Panc1 (cell line): ENCODE results near the gene DCUN1D1. TPM values are rescaled to one million over a fixed set of nuclear protein-coding genes. Genes with fewer than 3 reads are reported as not detected.

Experiments used
- ATAC-seq: fragments of 200-7000 bp; cut with Tn5 transposase; 2 replicates; pipeline ENCODE4 v1.9.1; 2020; ENCODE audit warnings: mild to moderate bottlenecking, moderate library complexity
- BruUV-seq: library from RNA; stranded (reverse); fragments of 400-500 nt; replicated peaks from 2 replicates; lab custom pipeline; 2021; lab: Mats Ljungman, UMichigan
- CTCF ChIA-PET: fragments of 300-600 bp; sonication (Branson Sonifier 250); formaldehyde crosslinking; loops from one replicate; lab custom pipeline; 2022; ENCODE audit warnings: antibody characterized with exemption; lab: Charles Lee
- POLR2A ChIA-PET: fragments of 300-600 bp; sonication (Branson Sonifier 250); formaldehyde crosslinking; loops from one replicate; lab custom pipeline; 2022; ENCODE audit warnings: antibody characterized with exemption; lab: Charles Lee
- DNase-seq: peaks from one replicate; pipeline ENCODE4 v3.0.0-alpha.2; 2010; ENCODE audit warnings: low read depth, low spot score
- H3K27ac ChIP-seq: 2 replicates; pipeline ENCODE4 v1.5.1; 2011; ENCODE audit warnings: mild to moderate bottlenecking, low read length, inconsistent platforms
- H3K27me3 ChIP-seq: fragments of 200-500 bp; sonication (Bioruptor generic); 2 replicates; pipeline ENCODE4 v1.6.0; 2014; ENCODE audit warnings: low read length, inconsistent platforms; ENCODE audit not compliant: control insufficient read depth, insufficient read depth
- H3K36me3 ChIP-seq: fragments of 200-500 bp; sonication (Bioruptor generic); 2 replicates; pipeline ENCODE4 v1.5.1; 2014; ENCODE audit warnings: inconsistent platforms, mild to moderate bottlenecking, low read length, moderate library complexity; ENCODE audit not compliant: control insufficient read depth, insufficient read depth
- H3K4me1 ChIP-seq: 2 replicates; pipeline ENCODE4 v1.5.1; 2011; ENCODE audit warnings: inconsistent platforms, mild to moderate bottlenecking, low read length, moderate library complexity; ENCODE audit not compliant: control insufficient read depth, insufficient read depth
- H3K4me3 ChIP-seq, 2 experiments: 2 replicates each; pipeline ENCODE4 v1.5.1; 2011 to 2012; ENCODE audit warnings: low read depth in 2 of 2, low read length in 2 of 2, mild to moderate bottlenecking in 2 of 2, inconsistent platforms in 1 of 2, moderate library complexity in 1 of 2
- H3K9me3 ChIP-seq: fragments of 200-500 bp; sonication (Bioruptor generic); 2 replicates; pipeline ENCODE4 v1.5.1; 2014; ENCODE audit warnings: low read depth, mild to moderate bottlenecking, inconsistent platforms, low read length, moderate library complexity; ENCODE audit not compliant: control insufficient read depth, insufficient read depth
- POLR2AphosphoS5 ChIP-seq: IDR thresholded peaks from 2 replicates; pipeline ENCODE4 v1.6.1; 2012; ENCODE audit warnings: mild to moderate bottlenecking, low read depth, low read length, moderate library complexity
- REST ChIP-seq, 2 experiments: IDR thresholded peaks; 2 replicates each; pipeline ENCODE4 v1.6.1; 2011 to 2012; ENCODE audit warnings: low read depth in 2 of 2, control low read depth in 1 of 2, low read length in 1 of 2, mild to moderate bottlenecking in 1 of 2, moderate library complexity in 1 of 2; ENCODE audit not compliant: insufficient read depth in 1 of 2
- SIN3A ChIP-seq: IDR thresholded peaks from 2 replicates; pipeline ENCODE4 v1.6.1; 2012; ENCODE audit warnings: low read depth, mild to moderate bottlenecking, low read length, moderate library complexity, borderline replicate concordance; ENCODE audit not compliant: insufficient read depth
- TCF7L2 ChIP-seq: IDR thresholded peaks from 2 replicates; pipeline ENCODE4 v1.6.1; 2011; ENCODE audit warnings: mild to moderate bottlenecking, low read depth, low read length, inconsistent platforms
- in situ Hi-C: cut with HindIII; loops from 2 replicates; pipeline ENCODE4 v1.10.0; 2016; ENCODE audit warnings: low sequenced_read_pairs, low pct_unique_long_range_greater_than_20kb
- intact Hi-C: fragments of 100-400 bp; cut with micrococcal nuclease; formaldehyde crosslinking; loops from one replicate; pipeline ENCODE4 v1.10.0; 2022; ENCODE audit not compliant: unreplicated experiment
- total RNA-seq: library from RNA; stranded (reverse); gene quantifications from one replicate; pipeline ENCODE4 v1.2.1, GENCODE V29; 2021; ENCODE audit not compliant: unreplicated experiment
- TF ChIP-seq, protein P1 (sequence below): fragments of 450-650 bp; IDR thresholded peaks from 2 replicates; pipeline ENCODE4 v1.5.1; 2017; ENCODE audit warnings: mild to moderate bottlenecking

DCUN1D1 gene
- total RNA-seq, 1 experiment from 2014 or later: 68.1 TPM

GRCh38 chr3:182948305-182948704 is 32.0 kb downstream of the DCUN1D1 start:
- POLR2A ChIA-PET: no interaction called here
- CTCF ChIA-PET: no interaction called here
- Histone ChIP-seq H3K4me3 (no peak overlapping the region), H3K9me3 (no peaks in the 10 kb centered on the region), H3K36me3 (peaks cover 5% of the 10 kb centered on the region), H3K27ac (no peak overlapping the region), H3K27me3 (no peaks in the 10 kb centered on the region), H3K4me1 (no peaks in the 10 kb centered on the region)
- no peak for TF ChIP-seq SIN3A
- no peak for TF ChIP-seq TCF7L2
- in situ Hi-C loops (no loop called here), intact Hi-C loops (no loop called here)
- no TSS peak for BruUV-seq
- DNase-seq: no peak
- peak; percentile 58; the same call in 1 of the 2 replicates for ATAC-seq

- BruUV-seq: no TSS peak
- Histone ChIP-seq H3K4me3 (no peak overlapping the region), H3K36me3 (peaks cover 5% of the 10 kb centered on the region), H3K4me1 (no peaks in the 10 kb centered on the region), H3K27me3 (no peaks in the 10 kb centered on the region), H3K9me3 (no peaks in the 10 kb centered on the region), H3K27ac (no peak overlapping the region)
- ChIA-PET POLR2A (no interaction called here), CTCF (no interaction called here)
- ATAC-seq (peak; percentile 90), DNase-seq (no peak)
- TF ChIP-seq SIN3A (no peak), REST (IDR thresholded peaks at IDR 0.05; ENCODE audit: insufficient read depth in 1 of 2, low read depth in 2 of 2, low read length in 1 of 2) (no peak), TCF7L2 (no peak)
- TF ChIP-seq, protein P1, sequence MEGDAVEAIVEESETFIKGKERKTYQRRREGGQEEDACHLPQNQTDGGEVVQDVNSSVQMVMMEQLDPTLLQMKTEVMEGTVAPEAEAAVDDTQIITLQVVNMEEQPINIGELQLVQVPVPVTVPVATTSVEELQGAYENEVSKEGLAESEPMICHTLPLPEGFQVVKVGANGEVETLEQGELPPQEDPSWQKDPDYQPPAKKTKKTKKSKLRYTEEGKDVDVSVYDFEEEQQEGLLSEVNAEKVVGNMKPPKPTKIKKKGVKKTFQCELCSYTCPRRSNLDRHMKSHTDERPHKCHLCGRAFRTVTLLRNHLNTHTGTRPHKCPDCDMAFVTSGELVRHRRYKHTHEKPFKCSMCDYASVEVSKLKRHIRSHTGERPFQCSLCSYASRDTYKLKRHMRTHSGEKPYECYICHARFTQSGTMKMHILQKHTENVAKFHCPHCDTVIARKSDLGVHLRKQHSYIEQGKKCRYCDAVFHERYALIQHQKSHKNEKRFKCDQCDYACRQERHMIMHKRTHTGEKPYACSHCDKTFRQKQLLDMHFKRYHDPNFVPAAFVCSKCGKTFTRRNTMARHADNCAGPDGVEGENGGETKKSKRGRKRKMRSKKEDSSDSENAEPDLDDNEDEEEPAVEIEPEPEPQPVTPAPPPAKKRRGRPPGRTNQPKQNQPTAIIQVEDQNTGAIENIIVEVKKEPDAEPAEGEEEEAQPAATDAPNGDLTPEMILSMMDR: peak; percentile 59
- intact Hi-C loops (no loop called here), in situ Hi-C loops (no loop called here)
Observed at GRCh38 chr3:182947888-182948287, 32.5 kb downstream of the DCUN1D1 start.

- Histone ChIP-seq H3K36me3 (peaks cover 5% of the 10 kb centered on the region), H3K4me3 (no peak overlapping the region), H3K4me1 (no peaks in the 10 kb centered on the region), H3K27me3 (no peaks in the 10 kb centered on the region), H3K27ac (no peak overlapping the region), H3K9me3 (no peaks in the 10 kb centered on the region)
- no TSS peak for BruUV-seq
- POLR2A ChIA-PET: no interaction called here
- no peak for ATAC-seq
- DNase-seq: no peak
- in situ Hi-C loops (no loop called here), intact Hi-C loops (no loop called here)
- TF ChIP-seq POLR2AphosphoS5: no peak
- TF ChIP-seq, protein P1: no peak
- TF ChIP-seq TCF7L2: no peak
- TF ChIP-seq REST (IDR thresholded peaks at IDR 0.05; ENCODE audit: insufficient read depth in 1 of 2, low read depth in 2 of 2, low read length in 1 of 2): no peak
- TF ChIP-seq SIN3A: no peak
- CTCF ChIA-PET: no interaction called here
Observed at GRCh38 chr3:182941719-182942118, 38.6 kb downstream of the DCUN1D1 start.
